B cell (primary cell): Measurements from ENCODE around the gene DAB2IP. TPM values are rescaled to one million over a fixed set of nuclear protein-coding genes. Genes with fewer than 3 reads are reported as not detected.

Experiments used
- ATAC-seq: fragments of 200-7000 bp; cut with Tn5 transposase; one replicate; pipeline ENCODE4 v1.10.0; 2021; ENCODE audit warnings: low read depth, mild to moderate bottlenecking, moderate number of reproducible peaks, moderate library complexity
- CTCF ChIA-PET: fragments of 350-600 bp; sonication (Branson Sonifier 250); formaldehyde crosslinking; loops from one replicate; lab custom pipeline; 2021; ENCODE audit warnings: antibody characterized with exemption, inconsistent platforms; lab: Charles Lee
- POLR2A ChIA-PET: fragments of 350-600 bp; sonication (Branson Sonifier 250); formaldehyde crosslinking; loops from one replicate; lab custom pipeline; 2021; ENCODE audit warnings: antibody characterized with exemption; lab: Charles Lee
- DNase-seq: peaks from one replicate; pipeline ENCODE4 v3.0.0; 2013
- H2AFZ ChIP-seq: 2 replicates; pipeline ENCODE4 v1.6.1; 2012; ENCODE audit warnings: mild to moderate bottlenecking, low read depth, low read length; ENCODE audit not compliant: insufficient read depth, poor library complexity, severe bottlenecking
- H3K27ac ChIP-seq, 2 donors: 1 replicate in 1 of 2; 2 replicates in 1 of 2; pipeline ENCODE4 v1.5.1; 2012 to 2013; ENCODE audit warnings: low read length in 2 of 2, mild to moderate bottlenecking in 2 of 2, moderate library complexity in 1 of 2
- H3K27me3 ChIP-seq, 4 experiments: fragments of 200-600 bp in 1 of 4; sonication (generic) in 1 of 4; replicated peaks in 1 of 4; 1 replicate in 2 of 4; 2 replicates in 2 of 4; pipeline versions ENCODE4 v1.6.1 to v1.7.0; 2013 to 2016; ENCODE audit warnings: low read length in 3 of 4, mild to moderate bottlenecking in 2 of 4, mixed read lengths in 1 of 4, moderate library complexity in 1 of 4; ENCODE audit not compliant: insufficient read depth in 4 of 4, control insufficient read depth in 3 of 4; ENCODE audit errors: control extremely low read depth in 1 of 4
- H3K36me3 ChIP-seq, 2 experiments: replicated peaks in 1 of 2; 1 replicate in 1 of 2; 2 replicates in 1 of 2; pipeline versions ENCODE4 v1.6.1 to v1.7.1; 2013; ENCODE audit warnings: low read length in 1 of 2; ENCODE audit not compliant: insufficient read depth in 2 of 2, control insufficient read depth in 1 of 2; ENCODE audit errors: control extremely low read depth in 1 of 2, extremely low read depth in 1 of 2
- H3K4me1 ChIP-seq, 2 donors: fragments of 200-600 bp in 1 of 2; sonication (generic) in 1 of 2; 1 replicate in 1 of 2; 2 replicates in 1 of 2; pipeline versions ENCODE4 v1.5.1 to v1.6.1; 2013 to 2017; ENCODE audit warnings: low read length in 2 of 2; ENCODE audit not compliant: control insufficient read depth in 2 of 2, insufficient read depth in 2 of 2
- H3K4me2 ChIP-seq: replicated peaks from 2 replicates; pipeline ENCODE3; 2012; ENCODE audit warnings: mild to moderate bottlenecking, low read depth, low read length; ENCODE audit not compliant: poor library complexity, severe bottlenecking
- H3K4me3 ChIP-seq, 5 experiments: fragments of 200-600 bp in 1 of 5; sonication (generic) in 1 of 5; 1 replicate in 3 of 5; 2 replicates in 2 of 5; pipeline versions ENCODE4 v1.5.1 to v1.7.0; 2011 to 2016; ENCODE audit warnings: low read length in 4 of 5, mild to moderate bottlenecking in 4 of 5, low read depth in 2 of 5, control low read depth in 1 of 5, moderate library complexity in 1 of 5; ENCODE audit not compliant: insufficient read depth in 1 of 5; ENCODE audit errors: control extremely low read depth in 1 of 5, extremely low read depth in 1 of 5
- H3K79me2 ChIP-seq: fragments of 200-600 bp; sonication (generic); one replicate; pipeline ENCODE4 v1.6.0; 2016; ENCODE audit warnings: low read length; ENCODE audit not compliant: control insufficient read depth, insufficient read depth
- H3K9ac ChIP-seq: fragments of 200-600 bp; sonication (generic); 2 replicates; pipeline ENCODE4 v1.6.1; 2017; ENCODE audit warnings: mild to moderate bottlenecking, low read length, moderate library complexity
- H3K9me3 ChIP-seq, 3 donors: one replicate each; pipeline versions ENCODE4 v1.6.1 to v1.7.1; 2013; ENCODE audit warnings: low read length in 2 of 3; ENCODE audit not compliant: control insufficient read depth in 2 of 3, insufficient read depth in 1 of 3; ENCODE audit errors: control extremely low read depth in 1 of 3
- H4K20me1 ChIP-seq: 2 replicates; pipeline ENCODE4 v1.6.0; 2012; ENCODE audit warnings: mild to moderate bottlenecking, low read length; ENCODE audit not compliant: insufficient read depth, control insufficient read depth, poor library complexity, severe bottlenecking
- H3K27ac Mint-ChIP-seq: one replicate; pipeline ENCODE4 v1.8.0; 2021; ENCODE audit warnings: mixed read lengths
- H3K27me3 Mint-ChIP-seq: one replicate; pipeline ENCODE4 v1.8.0; 2021; ENCODE audit warnings: mixed read lengths
- H3K4me1 Mint-ChIP-seq: one replicate; pipeline ENCODE4 v1.8.0; 2021; ENCODE audit warnings: mixed read lengths
- H3K4me3 Mint-ChIP-seq: one replicate; pipeline ENCODE4 v1.8.0; 2021; ENCODE audit warnings: mixed read lengths
- H3K9me3 Mint-ChIP-seq: one replicate; pipeline ENCODE4 v1.8.0; 2022; ENCODE audit warnings: mixed read lengths; ENCODE audit not compliant: insufficient read depth
- CTCF ChIP-seq: fragments of 200-600 bp; IDR thresholded peaks from one replicate; pipeline ENCODE4 v1.8.0; 2022; ENCODE audit warnings: antibody characterized with exemption, mild to moderate bottlenecking
- EZH2 ChIP-seq: IDR thresholded peaks from 2 replicates; pipeline ENCODE4 v1.6.1; 2012; ENCODE audit warnings: borderline replicate concordance, low read depth, mild to moderate bottlenecking, moderate library complexity, low read length; ENCODE audit not compliant: insufficient read depth, poor library complexity, severe bottlenecking
- WGBS: methylation state at CpG from one replicate; pipeline ENCODE4 v1.1.5; 2013; ENCODE audit warnings: missing lambda C conversion rate; ENCODE audit not compliant: insufficient coverage; 5-methylcytosine and 5-hydroxymethylcytosine counted together
- intact Hi-C: fragments of 100-400 bp; cut with micrococcal nuclease; formaldehyde crosslinking; loops from one replicate; pipeline ENCODE4 v1.10.0; 2022
- polyA plus RNA-seq: library from polyadenylated mRNA; depleted of rRNA; stranded (reverse); fragments of >200 nt; gene quantifications from 2 replicates; pipeline ENCODE4 v1.2.3, GENCODE V29; 2012
- total RNA-seq, 2 donors: library from RNA; stranded (reverse); fragments of 120-200 nt in 1 of 2; gene quantifications; 1 replicate in 1 of 2; 2 replicates in 1 of 2; pipeline versions ENCODE4 v1.2.3 to v1.2.4, GENCODE V29; 2013 to 2022

Gene DAB2IP
- total and polyA plus RNA-seq, 2 donors (not counting 1 experiment from before 2014, with no cell fraction given) = 1.1 to 3.9 TPM

DNA sequence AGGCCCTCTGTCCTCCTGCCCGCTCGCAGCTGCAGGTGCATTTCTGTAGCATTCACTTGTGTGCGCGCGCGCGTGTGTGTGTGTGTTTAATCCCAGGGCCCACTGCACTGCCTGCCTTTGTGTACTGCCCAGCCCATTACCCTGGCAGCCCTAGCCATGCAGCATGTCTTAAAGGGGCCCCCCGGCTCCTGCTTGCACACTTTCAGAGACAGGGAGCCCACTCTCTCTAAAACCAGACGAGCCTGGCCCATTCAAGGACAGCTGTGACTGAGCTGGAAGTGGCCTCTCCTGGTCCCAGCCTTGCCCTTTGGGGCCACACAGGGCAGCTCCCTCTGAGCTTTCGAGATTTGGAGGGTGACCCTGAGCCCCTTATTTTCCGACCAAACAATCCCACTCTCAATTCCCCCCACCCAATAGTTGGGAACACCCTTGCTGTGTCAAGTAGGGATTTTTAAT lies 98.9 kb downstream of the DAB2IP start:
- H3K4me3 Mint-ChIP-seq = no peak overlapping the region
- Histone ChIP-seq H3K27ac (no peak overlapping the region), H3K4me3 (no peak overlapping the region), H4K20me1 (no peaks in the 10 kb centered on the region), H2AFZ (no peak overlapping the region), H3K4me2 (no peak overlapping the region), H3K4me1 (no peaks in the 10 kb centered on the region), H3K9ac (no peak overlapping the region), H3K79me2 (no peaks in the 10 kb centered on the region), H3K27me3 (no peaks in the 10 kb centered on the region), H3K36me3 (no peaks in the 10 kb centered on the region), H3K9me3 (no peaks in the 10 kb centered on the region)
- WGBS = 98% methylated on average over 9 of the region's 11 CpGs
- DNase-seq (no peak), ATAC-seq (no peak)
- H3K27ac Mint-ChIP-seq = no peak overlapping the region
- peaks cover 5% of the 10 kb centered on the region for H3K4me1 Mint-ChIP-seq
- CTCF ChIA-PET = no interaction called here
- POLR2A ChIA-PET = interaction anchor here (0.6 kb wide), 1 partner anchor 123 kb away, joined by 8 read pairs; no protein-coding TSS in a partner anchor
- no peaks in the 10 kb centered on the region for H3K9me3 Mint-ChIP-seq
- H3K27me3 Mint-ChIP-seq = no peaks in the 10 kb centered on the region
- TF ChIP-seq CTCF = no peak
- no peak for TF ChIP-seq EZH2
- intact Hi-C loops = no loop called here

DNA sequence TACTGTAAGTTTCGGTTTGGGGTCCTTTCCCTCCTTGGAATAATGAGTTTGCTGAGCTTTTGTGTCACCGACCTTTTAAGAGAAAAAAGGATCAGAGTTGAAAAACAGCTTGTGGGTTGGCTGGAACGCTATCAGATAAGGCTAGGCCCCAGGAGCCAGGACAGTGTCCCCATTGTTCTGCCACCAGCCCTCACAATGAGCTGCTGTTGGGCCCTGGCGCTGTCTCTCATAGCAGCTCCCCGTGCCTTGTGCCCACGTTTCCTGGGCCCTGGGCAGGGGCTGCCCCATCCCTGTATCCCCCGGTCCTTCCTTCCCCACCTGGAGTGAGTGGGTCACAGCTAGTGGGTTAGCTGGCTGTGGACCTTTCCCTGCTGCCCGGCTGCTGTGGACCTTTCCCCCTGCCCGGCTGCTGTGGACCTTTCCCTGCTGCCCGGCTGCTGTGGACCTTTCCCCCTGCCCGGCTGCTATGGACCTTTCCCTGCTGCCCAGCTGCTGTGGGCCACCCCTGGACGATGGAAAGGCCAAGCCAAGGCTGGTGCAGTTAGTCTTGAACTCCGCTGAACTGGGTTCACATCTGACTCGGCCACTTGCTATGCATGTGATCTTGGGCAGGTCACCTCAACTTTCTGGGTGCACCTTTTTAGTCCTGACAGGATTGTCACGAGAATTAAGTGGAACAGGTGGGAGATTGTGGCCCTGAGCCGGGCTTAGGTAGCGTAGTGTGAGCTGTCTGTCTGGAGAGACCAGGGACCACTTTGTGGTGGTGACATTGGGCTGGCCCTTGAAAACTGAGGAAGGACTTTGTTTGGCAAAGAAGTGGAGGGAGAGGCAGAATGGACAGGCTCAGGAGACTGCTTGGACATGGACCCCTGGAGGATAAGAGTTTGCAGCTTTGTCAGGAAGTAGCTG lies 99.5 kb downstream of the DAB2IP start:
- H3K9me3 ChIP-seq = no peaks in the 10 kb centered on the region
- no peaks in the 10 kb centered on the region for H3K27me3 Mint-ChIP-seq
- intact Hi-C loops = no loop called here
- H4K20me1 ChIP-seq = no peaks in the 10 kb centered on the region
- ChIA-PET POLR2A (interaction anchor here (0.6 kb wide), 1 partner anchor 122 kb away, joined by 8 read pairs; no protein-coding TSS in a partner anchor), CTCF (no interaction called here)
- no peaks in the 10 kb centered on the region for H3K36me3 ChIP-seq
- DNase-seq = no peak
- ATAC-seq = no peak
- no peak overlapping the region for H3K27ac Mint-ChIP-seq
- no peak overlapping the region for H3K27ac ChIP-seq
- H3K4me1 ChIP-seq = no peaks in the 10 kb centered on the region
- H2AFZ ChIP-seq = no peak overlapping the region
- peaks cover 5% of the 10 kb centered on the region for H3K4me1 Mint-ChIP-seq
- no peak overlapping the region for H3K4me3 ChIP-seq
- whole genome bisulfite sequencing = 94% methylated on average over 16 of the region's 17 CpGs
- no peak overlapping the region for H3K9ac ChIP-seq
- no peak for TF ChIP-seq CTCF
- no peak for TF ChIP-seq EZH2
- no peak overlapping the region for H3K4me2 ChIP-seq
- H3K27me3 ChIP-seq = no peaks in the 10 kb centered on the region
- H3K79me2 ChIP-seq = no peaks in the 10 kb centered on the region
- H3K9me3 Mint-ChIP-seq = no peaks in the 10 kb centered on the region
- H3K4me3 Mint-ChIP-seq = no peak overlapping the region
